NK-92 (cell line): ENCODE results near the gene NUDT14.

Experiments used
- DNase-seq: peaks from one replicate; lab custom pipeline; 2025; ENCODE audit not compliant: unreplicated experiment; lab: John Stamatoyannopoulos, UW

The NUDT14 gene

DNA sequence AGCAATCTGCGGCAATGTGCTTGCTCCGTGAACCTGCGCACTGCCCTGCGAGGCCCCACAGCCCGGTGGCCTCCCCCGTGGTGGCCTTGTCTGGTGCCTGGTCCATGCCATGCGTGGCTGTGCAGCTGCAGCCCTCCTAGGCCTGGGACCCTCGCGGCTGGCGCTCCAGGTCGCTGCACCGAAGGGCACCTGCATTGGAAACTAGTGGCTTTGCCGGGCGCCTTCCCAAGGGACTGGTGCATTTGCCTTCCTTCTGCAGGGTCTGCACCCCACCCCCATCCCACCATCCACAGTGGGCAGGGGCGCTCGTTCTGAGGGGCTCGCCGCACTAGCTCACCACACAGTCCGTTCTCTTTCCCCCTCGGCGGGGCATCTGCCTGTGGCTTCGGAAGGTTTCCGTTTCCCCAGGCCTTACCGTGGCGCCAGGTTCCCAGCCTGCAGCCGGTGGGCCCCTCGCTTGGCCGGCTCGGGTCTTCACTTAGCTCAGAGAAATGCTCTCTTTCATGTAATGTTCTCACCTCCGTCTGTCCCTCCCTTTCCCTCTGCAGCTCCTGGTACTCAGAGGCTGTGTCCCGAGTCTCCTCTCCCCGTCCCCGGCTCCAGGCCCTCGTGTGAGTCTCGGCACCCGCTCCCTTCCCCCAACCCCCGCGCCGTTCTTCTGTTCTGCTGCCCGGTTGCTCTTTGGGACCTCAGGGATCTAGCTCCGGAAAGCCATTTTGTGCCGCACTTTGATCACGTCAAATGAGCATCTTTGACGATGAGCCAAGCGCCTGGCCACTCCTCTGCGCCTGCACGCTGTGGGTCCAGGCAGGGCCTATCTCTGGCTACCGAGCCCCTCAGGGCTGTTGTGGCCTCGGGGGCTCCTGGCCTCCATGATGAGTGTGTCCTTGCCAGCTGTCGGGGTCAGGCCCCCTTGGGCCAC is 44.5 kb downstream of the NUDT14 start:
- DNase-seq: no peak

DNA sequence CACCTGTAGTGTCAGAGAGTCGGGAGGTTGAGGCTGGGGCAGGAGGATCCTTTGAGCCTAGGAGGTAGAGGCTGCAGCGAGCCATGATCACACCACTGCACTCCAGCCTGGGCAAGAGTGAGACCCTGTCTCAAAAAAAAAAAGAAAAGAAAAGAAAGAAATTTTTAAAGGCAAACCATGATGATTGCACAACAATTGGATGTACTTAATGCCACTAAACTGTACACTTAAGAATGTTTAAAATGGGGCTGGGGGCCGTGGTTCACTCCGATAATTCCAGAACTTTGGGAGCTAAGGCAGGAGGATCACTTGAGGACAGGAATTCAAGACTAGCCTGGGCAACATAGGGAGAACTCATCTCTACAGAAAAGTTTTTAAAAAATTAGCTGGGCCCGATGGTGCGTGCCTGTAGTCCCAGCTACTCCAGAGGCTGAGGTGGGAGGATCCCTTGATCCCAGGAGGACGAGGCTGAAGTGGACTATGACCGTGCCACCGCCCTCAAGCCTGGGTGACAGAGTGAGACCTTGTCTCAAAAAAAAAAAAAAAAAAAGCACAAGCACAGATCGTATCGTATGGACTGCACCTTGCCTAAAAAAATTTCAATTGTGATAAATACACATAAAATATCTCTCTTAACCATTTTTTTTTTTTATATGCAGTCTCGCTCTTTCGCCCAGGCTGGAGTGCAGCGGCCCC is 45.3 kb downstream of the NUDT14 start:
- no peak for DNase-seq

DNA sequence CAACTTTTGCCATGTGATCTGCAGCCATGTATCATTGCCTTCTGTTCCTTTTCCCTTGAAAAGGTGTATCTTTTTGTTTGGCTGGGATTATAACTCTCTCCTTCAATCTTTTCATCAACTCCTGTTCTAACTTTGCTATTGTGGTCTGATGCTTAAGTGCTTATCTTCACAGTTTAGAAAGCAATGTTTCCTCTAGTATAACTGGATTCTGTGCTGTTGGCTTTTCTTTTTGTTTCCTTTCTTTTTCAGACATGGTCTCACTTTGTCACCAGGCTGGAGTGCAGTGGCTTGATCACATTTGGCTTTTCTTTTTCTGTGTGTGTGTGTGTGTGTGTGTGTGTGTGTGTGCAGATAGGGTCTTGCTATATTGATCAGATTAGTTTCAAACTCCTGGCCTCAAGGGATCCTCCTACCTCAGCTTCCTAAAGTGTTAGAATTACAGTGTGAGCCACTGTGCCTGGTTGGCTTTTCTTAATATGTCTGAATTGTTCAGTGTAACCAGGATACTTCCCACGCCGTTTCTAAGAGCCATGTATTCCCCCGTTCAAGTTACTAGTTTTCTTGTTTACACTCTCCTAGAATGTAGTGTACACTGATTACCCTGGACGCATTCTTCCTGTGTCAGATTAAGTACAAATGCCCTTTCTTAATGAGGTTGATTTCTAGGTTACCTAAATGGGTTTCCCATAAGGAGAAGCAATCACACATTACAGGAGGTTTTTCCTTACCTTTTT is 48.0 kb downstream of the NUDT14 start:
- no peak for DNase-seq

DNA sequence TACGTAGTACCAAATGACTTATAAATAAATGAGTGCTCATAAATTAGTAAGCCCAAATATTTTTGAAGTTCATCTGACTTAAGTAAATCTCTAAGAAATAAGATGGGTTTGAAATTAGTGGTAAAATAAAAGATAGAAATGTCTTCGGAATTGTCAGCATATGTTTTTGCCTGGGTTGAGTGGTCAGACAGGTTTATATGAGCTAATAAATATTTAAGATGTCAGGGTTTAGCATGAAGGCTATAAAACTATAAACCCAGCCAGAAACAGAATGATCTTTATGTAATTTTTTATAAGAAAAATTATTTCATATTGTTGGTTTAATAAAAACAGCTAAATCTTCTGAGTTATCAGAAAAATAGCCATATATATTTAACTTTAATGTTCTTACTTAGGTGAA is 49.9 kb downstream of the NUDT14 start:
- DNase-seq: no peak

- DNase-seq: no peak
Measured at GRCh38 chr14:105128059-105128458, 53.1 kb downstream of the NUDT14 start.

DNA sequence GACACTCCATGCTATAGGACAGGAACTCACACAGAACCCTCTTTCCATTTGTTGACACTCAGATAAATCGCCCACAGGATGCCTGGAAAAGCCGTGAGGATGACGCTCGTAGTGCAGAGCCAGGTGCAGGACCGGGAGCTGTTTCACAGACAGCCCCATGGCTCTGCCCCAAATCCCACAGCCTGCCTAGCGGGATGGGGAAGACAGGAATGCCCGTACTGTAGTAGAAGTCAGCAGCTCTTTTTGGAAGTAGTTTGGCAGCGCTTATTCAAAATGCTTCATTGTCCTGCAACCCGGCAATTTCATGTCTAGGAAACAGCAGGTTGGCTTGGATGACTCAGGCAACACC is 54.2 kb downstream of the NUDT14 start:
- DNase-seq: no peak

GRCh38 chr14:105126126-105126980 is 54.8 kb downstream of the NUDT14 start:
- no peak for DNase-seq

- no peak for DNase-seq
Measured at GRCh38 chr14:105124823-105125222, 56.3 kb downstream of the NUDT14 start.

- DNase-seq: no peak
Measured at GRCh38 chr14:105123981-105124765, 56.9 kb downstream of the NUDT14 start.

GRCh38 chr14:105123064-105123665 is 57.9 kb downstream of the NUDT14 start:
- DNase-seq: no peak
